ENCODE measurements around the gene ITGB5. TPM values are rescaled to one million over a fixed set of nuclear protein-coding genes. Genes with fewer than 3 reads are reported as not detected.

ITGB5 gene
- total RNA-seq, 1 experiment from 2014 or later: 67.2 TPM

GRCh38 chr3:124834723-124835718, 52.1 kb downstream of the ITGB5 start:
- H3K4me2 ChIP-seq (ENCODE audit: low read length): peak overlapping the region; percentile 73
- H2AFZ ChIP-seq (ENCODE audit: low read length): no peak overlapping the region
- POLR2A ChIA-PET (ENCODE audit: unreplicated experiment): interaction anchor here (0.7 kb wide), 1 partner anchor 66 kb away, joined by 4 read pairs; no protein-coding TSS in a partner anchor
- H3K27ac ChIP-seq (ENCODE audit: low read length): peak overlapping the region; percentile 100
- peaks cover 4% of the 10 kb centered on the region for H3K36me3 ChIP-seq (ENCODE audit: low read depth, low read length)
- TF ChIP-seq EZH2phosphoT487 (IDR thresholded peaks at IDR 0.05; ENCODE audit: borderline replicate concordance, low read length) (no peak), EZH2 (IDR thresholded peaks at IDR 0.05; ENCODE audit: low read length, unreplicated experiment) (no peak), CTCF (conservative IDR thresholded peaks at IDR 0.05; ENCODE audit: low read depth, low read length) (no peak)
- intact Hi-C loops (cut with micrococcal nuclease): no loop called here
- peak overlapping the region; percentile 3; the same call in 1 of the 2 replicates for H3K4me3 ChIP-seq (ENCODE audit: low read length)
- no peaks in the 10 kb centered on the region for H3K27me3 ChIP-seq (ENCODE audit: low read length)
- H3K9me2 ChIP-seq (replicated peaks; ENCODE audit: low read length): no peaks in the 10 kb centered on the region
- no peaks in the 10 kb centered on the region for H3K79me2 ChIP-seq (ENCODE audit: low read length)
- ATAC-seq: peak; percentile 32
- H4K20me1 ChIP-seq (ENCODE audit: low read length): no peaks in the 10 kb centered on the region
- peak overlapping the region; percentile 86 for H3K9ac ChIP-seq (ENCODE audit: low read length)
- DNase-seq: peak; percentile 75
- H3F3A ChIP-seq (ENCODE audit: low read length, unreplicated experiment): peaks cover 7% of the 10 kb centered on the region
- CTCF ChIA-PET: no interaction called here
- H3K4me1 ChIP-seq (ENCODE audit: insufficient read depth, low read length): peaks cover 64% of the 10 kb centered on the region
- H3K9me3 ChIP-seq (ENCODE audit: low read length): no peaks in the 10 kb centered on the region
- BruUV-seq (replicated peaks): TSS peak; percentile 35

GRCh38 chr3:124833710-124834332, 53.3 kb downstream of the ITGB5 start:
- ChIA-PET POLR2A (ENCODE audit: unreplicated experiment) (no interaction called here), CTCF (no interaction called here)
- ATAC-seq: no peak
- DNase-seq: no peak
- intact Hi-C loops (cut with micrococcal nuclease): no loop called here
- no peaks in the 10 kb centered on the region for H3K36me3 ChIP-seq (ENCODE audit: low read depth, low read length)
- no peaks in the 10 kb centered on the region for H3K9me3 ChIP-seq (ENCODE audit: low read length)
- H3K4me1 ChIP-seq (ENCODE audit: insufficient read depth, low read length): peaks cover 57% of the 10 kb centered on the region
- no peak overlapping the region for H2AFZ ChIP-seq (ENCODE audit: low read length)
- H4K20me1 ChIP-seq (ENCODE audit: low read length): no peaks in the 10 kb centered on the region
- H3K79me2 ChIP-seq (ENCODE audit: low read length): no peaks in the 10 kb centered on the region
- no peak for TF ChIP-seq EZH2 (IDR thresholded peaks at IDR 0.05; ENCODE audit: low read length, unreplicated experiment)
- TF ChIP-seq CTCF (conservative IDR thresholded peaks at IDR 0.05; ENCODE audit: low read depth, low read length): no peak
- TF ChIP-seq EZH2phosphoT487 (IDR thresholded peaks at IDR 0.05; ENCODE audit: borderline replicate concordance, low read length): no peak
- peak overlapping the region; percentile 53 for H3K27ac ChIP-seq (ENCODE audit: low read length)
- no peaks in the 10 kb centered on the region for H3K27me3 ChIP-seq (ENCODE audit: low read length)
- H3K4me3 ChIP-seq (ENCODE audit: low read length): no peak overlapping the region
- no peaks in the 10 kb centered on the region for H3K9me2 ChIP-seq (replicated peaks; ENCODE audit: low read length)
- peaks cover 7% of the 10 kb centered on the region for H3F3A ChIP-seq (ENCODE audit: low read length, unreplicated experiment)
- no TSS peak for BruUV-seq (replicated peaks)
- no peak overlapping the region for H3K4me2 ChIP-seq (ENCODE audit: low read length)
- H3K9ac ChIP-seq (ENCODE audit: low read length): no peak overlapping the region
